22Rv1 (cell line): Measurements from ENCODE around the gene RBM20.

Experiments used
- CTCF ChIP-seq: fragments of 450-650 bp; IDR thresholded peaks from 2 replicates; pipeline ENCODE4 v1.5.1; 2017; ENCODE audit warnings: mild to moderate bottlenecking
- ZFX ChIP-seq: fragments of 450-650 bp; IDR thresholded peaks from 2 replicates; pipeline ENCODE4 v1.6.1; 2017; ENCODE audit warnings: antibody characterized with exemption, borderline replicate concordance

GRCh38 chr10:110762849-110763211 lies 118.7 kb downstream of the RBM20 start:
- TF ChIP-seq CTCF (no peak), ZFX (no peak)
